SW480 (cell line): Measurements from ENCODE around the gene VWA1.

Experiments used
- DNase-seq: peaks from one replicate; pipeline ENCODE4 v3.0.0-alpha.2; 2016; ENCODE audit warnings: low spot score

The VWA1 gene, protein sequence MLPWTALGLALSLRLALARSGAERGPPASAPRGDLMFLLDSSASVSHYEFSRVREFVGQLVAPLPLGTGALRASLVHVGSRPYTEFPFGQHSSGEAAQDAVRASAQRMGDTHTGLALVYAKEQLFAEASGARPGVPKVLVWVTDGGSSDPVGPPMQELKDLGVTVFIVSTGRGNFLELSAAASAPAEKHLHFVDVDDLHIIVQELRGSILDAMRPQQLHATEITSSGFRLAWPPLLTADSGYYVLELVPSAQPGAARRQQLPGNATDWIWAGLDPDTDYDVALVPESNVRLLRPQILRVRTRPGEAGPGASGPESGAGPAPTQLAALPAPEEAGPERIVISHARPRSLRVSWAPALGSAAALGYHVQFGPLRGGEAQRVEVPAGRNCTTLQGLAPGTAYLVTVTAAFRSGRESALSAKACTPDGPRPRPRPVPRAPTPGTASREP

DNA sequence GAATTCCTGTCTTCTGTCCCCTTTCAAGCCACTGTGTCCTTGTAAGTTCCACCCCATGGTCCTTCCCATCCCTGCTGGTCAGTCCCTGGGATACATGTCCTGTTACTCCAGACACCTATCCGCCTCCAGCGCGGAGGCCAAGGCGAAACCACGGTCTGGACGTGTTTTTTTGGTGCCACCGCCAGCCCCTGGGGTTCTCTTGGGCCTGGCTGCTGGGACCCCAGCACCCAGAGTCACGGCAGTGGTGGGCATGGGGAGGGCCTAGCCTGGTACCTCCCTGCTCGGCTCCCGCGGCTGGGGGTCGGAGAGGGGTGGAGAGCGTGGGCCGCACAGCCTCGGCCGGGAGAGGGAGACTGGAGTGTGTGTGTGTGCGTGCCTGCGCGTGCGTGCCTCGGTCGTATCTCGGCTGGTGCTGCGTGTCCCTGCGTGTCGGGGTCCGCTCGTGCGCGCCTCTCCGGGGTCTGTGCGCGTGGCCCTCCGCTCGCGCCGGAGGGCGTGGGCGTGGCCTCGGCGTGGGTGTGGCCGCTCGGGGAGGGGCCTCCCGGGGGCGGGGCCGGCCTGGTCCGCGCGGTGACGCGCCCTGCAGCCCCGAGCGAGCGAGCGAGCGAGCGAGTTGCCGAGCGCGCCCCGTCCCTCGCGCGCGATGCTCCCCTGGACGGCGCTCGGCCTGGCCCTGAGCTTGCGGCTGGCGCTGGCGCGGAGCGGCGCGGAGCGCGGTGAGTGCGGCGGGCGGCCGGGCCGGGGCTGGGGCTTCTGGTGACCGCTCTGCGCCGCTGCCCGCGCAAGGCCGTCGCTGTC is at the start of gene VWA1:
VWA1 (plus strand) TSS at position 585 of the 798 bp plus-strand sequence; CDS start at position 644, 59 bp downstream.
- no peak for DNase-seq

DNA sequence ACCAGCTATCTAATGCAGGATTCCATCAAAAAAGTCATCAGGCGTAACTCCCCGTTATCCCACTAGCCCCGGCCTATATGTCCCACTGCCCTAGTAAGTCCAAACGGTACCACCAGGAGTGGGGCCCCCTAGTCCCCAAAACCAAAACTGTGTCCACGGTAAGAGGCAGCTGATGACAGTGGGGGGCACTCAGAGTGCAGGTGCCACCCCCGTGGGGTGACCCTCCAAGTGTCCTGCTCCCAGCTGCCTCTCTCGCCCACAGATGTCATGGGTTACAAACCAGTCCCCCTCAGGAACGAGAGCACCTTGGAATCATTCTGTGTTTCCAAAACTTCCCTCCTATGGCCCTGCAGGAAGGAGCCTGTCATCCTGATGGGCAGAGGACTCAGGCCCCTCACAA is 49.6 kb upstream of the VWA1 start:
- no peak for DNase-seq

DNA sequence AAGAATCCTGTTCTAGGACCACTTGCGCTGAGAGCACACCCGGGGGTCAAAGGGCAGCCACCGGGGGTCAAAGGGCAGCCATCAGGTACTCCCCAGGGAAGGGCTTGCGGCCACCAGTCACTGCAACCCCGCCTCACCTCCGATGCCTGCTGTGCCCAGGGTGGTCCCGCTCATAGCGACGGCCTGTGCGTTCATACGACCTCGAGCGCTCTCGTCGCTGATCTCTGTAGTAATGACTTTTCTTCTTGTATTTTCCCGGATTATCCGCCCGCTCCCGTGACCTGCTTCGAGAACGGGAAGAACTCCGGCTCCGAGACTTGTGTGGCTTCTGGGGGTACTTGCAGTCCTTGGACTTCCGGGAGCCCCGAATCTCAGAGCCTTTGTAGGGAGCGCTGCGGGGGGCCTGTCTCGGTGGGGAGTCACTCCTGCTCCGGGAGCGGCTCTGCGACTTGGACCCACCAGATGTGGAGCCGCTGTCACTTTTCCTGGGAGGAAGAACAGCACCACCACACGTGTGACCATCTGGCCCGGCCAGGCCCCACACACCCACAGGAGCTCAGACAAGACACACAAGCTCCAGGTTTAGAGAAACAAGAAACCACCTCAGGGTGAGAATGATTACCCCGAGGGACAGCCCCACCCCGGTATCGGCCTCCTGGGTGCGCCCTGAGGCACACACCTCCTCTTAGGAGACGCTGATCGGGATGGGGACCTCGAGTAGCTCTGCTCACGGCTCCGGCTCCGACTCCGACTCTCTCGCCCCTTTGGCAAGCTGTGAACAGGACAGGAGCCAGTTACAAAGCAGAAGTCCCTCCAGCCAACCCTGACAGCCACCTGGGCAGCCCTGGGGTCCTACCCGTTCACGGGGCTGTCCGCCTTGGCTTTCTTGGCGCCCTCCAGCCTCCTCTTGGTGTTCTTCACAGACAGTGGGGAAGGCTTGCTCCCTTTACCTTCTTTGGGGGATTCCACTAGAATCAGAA is 48.1 kb upstream of the VWA1 start:
- DNase-seq: no peak

DNA sequence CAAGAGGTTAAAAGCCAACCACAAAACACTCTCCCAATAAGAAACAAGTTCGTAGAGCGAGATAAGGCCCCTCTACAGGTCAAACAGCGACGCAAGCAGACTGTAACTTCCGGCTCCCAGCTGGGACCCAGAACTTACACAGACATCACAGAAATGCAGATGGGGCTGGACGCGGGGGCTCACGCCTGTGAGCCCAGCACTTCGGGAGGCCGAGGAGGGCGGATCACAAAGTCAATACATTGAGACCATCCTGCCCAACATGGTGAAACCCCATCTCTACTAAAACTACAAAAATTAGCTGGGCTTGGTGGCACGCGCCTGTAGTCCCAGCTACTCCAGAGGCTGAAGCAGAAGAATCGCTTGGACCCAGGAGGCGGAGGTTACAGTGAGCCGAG is 47.4 kb upstream of the VWA1 start:
- no peak for DNase-seq

DNA sequence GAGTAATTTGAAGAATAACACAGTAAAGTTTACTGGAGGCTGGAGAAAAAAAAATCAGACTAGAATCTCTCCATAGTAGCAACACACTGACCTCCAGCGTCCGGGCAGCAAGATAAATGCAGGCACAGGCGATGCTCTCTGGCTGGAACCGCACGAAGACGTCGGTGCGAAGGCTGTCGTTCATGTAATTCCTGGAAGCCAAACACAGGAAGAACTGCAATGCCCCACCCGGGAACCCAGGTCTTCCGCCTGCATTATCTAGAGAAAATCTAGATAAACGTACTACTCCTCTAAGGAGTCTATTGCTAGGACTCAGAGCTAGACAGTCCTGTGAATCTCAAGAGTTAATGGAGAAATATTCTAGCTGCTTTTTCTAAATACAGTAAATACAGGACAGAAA is 44.8 kb upstream of the VWA1 start:
- DNase-seq: no peak

DNA sequence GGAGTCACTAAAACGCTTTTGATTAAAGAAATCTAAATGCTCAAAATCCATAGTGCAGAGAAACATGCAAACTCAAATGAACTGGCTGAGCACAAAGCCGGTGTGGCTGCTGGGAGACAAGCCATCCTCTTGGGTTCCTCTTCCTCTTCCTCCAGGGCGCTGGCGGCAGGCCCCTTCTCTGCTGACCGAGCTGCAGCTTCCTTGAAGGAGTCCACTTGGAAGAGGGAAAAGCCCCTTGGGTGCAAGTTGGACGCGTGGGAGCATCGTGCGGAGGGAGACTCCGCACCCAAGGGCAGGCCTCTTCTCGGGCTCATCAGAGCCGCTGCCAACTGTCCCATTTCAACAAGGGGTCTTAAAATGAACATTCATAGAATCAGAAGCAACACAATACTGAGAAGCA is 44.3 kb upstream of the VWA1 start:
- DNase-seq: no peak

DNA sequence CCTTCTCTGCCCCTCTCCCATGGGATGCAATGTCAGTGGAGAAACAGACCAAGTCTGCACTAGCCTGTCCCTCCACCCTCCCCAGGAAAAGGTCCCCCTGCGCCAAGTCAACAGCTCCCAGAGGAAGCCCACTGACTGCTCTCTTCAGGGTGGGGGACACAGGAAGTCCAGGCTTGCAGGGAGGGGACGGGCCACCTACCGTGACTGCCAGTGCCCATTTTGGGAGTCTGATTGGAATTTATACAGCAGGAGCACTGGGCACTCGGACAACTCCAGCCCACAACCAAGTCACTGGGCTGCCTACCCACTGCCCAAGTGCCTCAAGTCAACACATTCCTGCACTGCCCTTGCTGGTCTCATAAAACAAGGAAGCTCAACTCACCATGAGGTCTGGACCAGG is 42.5 kb upstream of the VWA1 start:
- DNase-seq: no peak

DNA sequence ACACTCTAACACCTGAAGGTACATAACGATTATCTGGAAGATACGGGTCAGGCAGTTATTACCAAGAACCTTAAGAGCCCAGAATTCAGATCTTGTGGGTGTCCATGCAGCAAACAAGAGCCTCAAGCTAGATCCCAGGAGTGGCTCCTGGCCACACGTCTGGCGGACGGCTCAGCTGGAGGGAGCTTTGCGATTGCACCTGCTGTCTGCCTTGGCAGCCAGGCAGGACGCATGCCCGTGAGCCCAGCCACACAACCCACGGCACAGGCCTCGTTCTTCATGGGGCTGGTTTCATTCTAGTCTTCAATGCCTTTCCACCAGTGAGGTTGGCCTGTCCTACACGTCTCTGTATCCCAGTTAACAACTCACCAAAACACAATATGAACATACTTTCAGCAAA is 42.1 kb upstream of the VWA1 start:
- no peak for DNase-seq

DNA sequence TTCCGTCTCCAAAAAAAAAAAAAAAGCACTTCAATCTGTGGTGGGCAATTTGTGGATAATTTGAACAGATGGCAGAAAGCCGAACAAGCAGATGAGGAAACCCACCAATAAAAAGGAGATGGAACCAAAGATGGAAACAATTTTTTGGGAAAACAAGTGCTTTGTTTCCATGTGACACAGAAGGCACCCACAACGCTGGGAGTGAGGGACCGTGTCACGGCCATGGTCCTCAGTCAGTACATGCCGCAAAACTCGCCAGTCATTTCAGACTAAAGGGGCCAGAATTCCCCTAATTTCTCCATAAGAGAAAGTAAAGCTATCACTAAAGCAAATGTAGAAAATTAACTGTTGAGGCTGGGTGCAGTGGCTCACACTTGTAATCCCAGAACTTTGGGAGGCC is 41.4 kb upstream of the VWA1 start:
- DNase-seq: no peak

DNA sequence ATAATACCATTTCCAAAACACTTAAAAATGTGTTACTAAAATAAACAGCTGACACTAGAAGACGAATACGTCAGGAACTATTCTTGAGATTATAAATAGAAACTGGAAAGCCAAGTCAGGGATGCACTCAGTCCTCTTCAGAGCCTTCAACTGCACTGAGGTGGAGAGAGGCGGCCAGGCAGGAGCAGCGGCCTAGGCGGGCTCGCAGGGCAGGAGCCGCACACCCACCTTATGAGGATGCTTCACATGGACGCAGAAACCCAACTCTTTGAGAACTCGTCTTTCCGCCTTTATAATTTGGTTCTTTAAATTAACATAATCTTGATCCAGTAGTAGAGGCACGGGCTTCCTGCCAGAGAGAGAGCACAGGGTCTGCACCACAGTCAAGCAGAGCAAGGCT is 40.3 kb upstream of the VWA1 start:
- no peak for DNase-seq

DNA sequence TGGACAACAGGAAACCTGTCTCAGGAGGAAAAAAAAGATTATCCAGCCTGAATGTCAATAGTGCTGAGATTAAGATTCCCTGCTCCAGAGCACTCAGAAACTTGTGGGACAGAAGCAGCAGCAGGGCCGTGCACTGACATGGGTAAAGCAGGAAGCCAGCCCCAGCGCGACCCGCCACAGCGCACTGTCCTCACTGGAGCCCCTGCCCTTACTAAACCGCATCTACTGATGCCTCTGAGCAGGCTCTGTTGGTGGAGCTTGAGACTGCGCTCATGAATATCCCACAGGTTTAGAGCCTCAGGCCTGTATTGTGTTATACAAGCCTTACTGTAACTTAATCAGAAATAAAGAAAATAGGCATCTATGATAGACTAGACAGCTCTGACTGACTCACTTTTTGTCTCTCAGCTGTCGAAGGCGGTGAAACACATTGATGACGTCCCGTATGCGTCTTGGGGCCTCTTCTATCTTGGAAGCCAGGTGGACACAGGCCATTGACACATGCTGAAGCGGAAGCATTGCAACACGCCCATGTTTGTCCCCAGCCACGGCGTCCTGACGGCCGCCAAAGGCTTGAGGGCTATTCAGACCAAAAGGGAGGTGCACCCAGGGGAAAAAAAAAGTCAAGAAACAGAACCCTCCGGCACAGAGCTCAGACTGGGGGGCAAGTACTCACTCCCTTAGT is 37.5 kb upstream of the VWA1 start:
- no peak for DNase-seq

DNA sequence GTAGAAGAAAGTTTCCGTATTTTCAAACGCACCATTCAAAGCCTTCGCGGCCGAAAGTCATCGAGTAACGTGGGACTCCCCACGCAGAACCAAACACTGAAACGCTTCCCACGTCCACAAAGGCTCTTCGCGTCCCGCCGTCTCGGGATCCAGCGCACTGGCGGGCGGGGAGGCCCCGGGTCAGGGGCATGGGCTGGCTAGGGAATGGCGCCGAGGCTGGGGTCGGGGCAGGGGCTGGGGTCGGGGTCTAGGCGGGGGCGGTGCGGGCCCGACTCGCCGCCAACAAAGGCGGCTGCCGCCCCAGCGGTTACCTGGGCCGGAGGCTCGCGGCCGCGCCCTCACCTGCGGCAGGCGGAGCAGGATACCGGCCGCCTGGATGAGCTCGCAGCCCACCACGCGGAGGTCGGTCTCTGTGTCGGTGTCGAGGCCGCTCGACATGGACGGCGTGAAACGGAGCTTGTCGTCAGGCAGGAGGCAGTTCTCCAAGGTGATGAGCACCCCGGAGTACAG is 36.8 kb upstream of the VWA1 start:
- DNase-seq: no peak

DNA sequence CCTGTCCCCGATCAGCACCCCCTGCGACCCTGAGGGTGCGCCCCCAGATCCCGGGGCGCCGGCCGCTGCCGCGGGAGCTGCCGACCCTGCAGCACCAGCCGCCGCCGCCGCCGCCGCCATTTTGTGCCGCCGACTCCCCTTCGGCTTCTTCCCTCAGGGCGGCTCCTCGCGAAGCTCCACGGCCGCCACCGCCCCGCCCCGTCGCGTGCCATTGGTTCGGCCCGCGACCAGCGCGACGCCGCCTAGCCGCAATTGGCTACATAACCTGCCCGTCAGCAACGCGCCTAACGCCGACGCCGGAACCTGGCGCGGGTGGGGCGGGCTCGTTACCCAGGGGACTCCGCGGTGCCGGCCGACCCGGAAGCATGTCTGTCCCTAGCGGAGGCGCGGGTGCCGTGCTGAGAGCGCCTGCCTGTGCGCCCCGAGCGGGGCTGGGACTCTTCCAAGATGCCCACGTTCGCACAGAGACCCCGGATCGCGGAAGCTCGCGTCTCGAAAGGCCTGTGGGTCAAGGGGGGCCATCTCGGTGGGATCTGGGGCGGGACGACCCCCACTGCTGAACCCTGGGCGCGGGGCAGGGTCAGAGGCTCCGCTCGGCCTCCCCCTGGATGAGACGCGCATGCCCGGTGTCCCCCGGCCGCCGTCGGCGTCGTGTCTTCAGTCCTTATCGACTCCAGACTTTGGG is 36.2 kb upstream of the VWA1 start, which contains the start of gene CCNL2:
CCNL2 (minus strand) TSS at position 149 of the 685 bp plus-strand sequence; CDS start at position 120, 29 bp downstream.
- DNase-seq: peak; percentile 96

DNA sequence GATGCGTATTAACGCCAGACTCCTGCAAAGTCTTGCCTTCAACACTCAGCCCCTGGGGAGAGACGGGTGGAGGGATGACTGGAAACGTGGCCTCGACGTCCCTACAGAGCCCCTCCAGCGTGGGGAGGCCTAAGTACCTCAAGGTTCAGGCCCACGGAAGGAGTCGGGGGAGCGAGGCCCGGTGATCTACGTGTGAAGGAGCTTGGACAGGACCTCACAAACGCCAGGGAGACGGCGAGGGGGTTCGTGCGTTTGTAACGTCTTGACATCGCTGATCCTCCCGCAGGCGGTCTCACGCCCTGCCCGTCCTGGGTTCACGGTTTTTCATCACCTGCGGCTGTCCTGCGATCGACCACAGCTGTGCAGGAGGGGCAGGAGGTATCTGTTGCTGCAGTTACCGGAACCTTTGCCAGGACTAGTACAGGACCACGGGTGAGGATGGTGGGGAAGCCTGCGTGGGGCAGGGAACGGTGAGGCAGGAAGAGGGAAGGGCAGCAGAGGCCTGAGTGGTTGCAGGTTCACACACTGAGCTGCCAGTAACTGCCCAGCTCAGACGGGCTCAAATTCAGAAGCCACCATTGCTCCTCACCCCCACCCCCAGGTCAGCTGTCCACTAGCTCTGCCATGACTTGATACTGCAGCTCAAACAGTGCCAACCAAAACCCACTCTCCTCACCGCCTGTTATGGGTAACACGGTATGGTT is 35.5 kb upstream of the VWA1 start:
- no peak for DNase-seq

DNA sequence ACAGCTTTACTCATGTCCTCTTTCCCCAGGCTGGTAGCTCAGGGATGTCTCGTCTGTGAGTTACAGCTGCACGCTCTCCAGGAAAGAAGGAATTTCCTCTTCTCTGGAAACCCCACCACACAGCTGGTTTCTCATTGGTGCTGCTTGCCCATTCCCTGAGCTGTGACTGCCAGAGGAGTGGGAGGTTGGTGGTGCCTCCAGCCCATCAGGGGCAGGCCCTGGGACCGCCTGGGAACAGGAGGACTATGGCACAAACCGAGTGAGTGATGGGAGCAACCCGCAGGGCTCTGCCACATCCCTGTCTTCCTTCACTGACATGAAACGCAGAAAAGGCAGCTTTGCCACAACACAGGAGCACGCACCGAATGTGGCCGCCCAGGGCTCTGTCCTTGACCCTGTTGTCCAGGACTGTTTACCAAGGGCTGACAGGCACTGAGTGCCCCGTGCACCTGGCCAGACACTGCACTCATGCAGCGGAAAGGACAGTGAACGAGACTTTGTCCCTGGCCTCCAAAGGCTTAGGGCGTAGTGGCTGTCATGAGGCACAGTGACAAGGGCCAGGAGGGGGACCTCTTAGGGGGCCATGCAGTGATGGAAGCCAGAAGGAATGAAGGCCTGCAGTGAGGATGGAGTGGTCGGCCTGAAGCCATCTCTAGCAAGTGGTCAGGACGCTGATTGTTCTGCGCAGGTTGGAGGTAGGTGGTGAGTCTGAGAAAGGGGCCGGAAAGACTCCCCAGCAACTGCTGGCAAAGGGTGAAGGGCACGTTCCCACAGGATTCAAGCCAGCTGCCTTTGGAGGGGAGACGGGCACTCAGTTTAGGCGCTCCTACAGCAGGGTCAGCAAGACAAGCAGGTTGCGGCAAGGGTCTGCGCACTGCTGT is 34.7 kb upstream of the VWA1 start:
- no peak for DNase-seq

DNA sequence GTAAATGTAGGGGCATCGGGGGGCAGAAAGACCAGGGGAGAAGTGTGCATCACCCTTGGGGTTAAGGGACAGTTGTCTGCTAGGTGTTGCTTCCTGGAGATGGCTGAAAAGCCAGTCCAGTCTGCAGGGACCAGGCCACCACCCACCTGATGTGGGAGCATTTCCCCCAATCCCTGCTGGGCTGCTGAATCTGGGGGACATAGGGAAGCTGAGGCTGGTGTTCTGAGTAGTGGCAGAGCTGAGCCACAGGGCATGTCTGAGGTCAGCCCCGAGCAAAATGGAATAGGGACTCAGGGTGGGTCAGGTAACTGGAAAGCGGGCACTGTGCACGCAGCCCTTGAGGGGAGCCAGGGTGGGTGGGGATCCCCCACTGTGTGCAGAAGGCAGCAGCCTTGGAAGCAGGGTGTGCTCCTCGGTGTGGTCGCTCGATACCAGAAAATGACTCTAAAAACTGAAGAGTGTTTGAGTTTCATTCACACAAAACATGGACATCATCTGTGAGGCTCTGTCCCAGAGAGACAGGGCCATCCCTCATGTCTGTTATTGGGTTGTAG is 34.0 kb upstream of the VWA1 start:
- no peak for DNase-seq

DNA sequence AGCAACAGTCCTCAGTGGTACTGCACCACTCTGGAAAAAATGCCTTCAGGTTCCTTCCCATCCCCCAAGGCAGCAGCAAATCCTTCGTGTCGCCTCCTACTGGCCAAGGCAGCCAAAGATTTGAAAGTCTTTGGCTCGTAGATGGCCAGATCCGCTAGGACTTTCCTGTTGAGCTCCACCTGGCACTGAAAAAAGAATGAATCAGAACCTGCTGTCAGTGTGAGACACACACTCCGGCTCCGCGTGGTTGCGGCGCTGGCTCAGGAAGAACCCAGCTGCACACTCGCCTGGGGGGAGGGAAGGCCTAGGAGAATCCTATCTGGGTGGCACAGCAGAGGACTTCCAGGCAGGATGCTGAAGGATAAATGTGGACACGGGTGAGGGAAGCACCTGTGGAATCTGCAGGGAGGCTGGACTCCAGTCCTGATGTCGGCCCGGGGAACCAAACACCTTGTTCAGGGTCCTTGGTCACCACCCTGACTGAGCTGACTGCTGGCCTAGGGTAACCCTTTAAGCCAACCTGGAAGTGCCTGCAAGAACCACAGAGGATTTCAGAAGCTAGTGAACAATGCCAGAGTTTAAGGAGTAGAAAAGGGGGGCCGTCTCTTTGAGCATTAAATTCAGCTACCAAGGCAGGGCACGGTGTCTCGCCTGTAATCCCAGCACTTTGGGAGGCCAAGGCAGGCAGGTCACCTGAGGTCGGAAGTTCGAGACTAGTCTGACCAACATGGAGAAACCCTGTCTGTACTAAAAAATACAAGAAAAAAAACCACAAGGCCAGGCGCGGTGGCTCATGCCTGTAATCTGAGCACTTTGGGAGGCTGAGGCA is 33.2 kb upstream of the VWA1 start:
- peak; percentile 53 for DNase-seq
